ENCODE data around the gene TSC1. TPM values are rescaled to one million over a fixed set of nuclear protein-coding genes. Genes with fewer than 3 reads are reported as not detected.

The TSC1 gene
- total RNA-seq, 4 donors from 2014 or later = 29.7 to 55.3 (median 44.0) TPM

DNA sequence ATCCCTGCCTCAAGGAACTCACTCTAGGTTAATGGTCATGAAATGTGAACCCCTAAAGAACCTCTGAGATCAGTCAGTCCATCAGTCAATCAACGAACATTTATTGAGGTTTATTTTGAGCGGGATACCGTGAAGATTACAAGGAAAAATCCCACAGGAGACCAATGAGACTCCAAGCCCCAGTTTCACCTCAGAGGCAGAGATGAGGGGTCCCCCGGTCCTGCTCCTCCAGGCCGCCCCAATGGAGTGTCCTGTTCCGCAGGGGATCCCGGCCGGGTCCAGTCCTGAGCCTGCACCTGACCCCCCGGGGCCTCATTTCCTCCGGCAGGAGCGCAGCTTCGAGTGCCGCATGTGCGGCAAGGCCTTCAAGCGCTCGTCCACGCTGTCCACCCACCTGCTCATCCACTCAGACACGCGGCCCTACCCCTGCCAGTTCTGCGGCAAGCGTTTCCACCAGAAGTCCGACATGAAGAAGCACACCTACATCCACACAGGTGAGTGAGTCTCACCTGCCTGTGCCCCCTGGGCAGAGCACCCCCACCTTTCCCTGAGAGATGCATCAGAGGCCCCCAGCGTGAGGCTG lies 45.1 kb upstream of the TSC1 start:
- no peaks in the 10 kb centered on the region for H3K27me3 ChIP-seq
- no peak overlapping the region for H3K4me3 ChIP-seq
- H3K9me3 ChIP-seq = no peaks in the 10 kb centered on the region
- H3K36me3 ChIP-seq = no peaks in the 10 kb centered on the region
- H3K27ac ChIP-seq = no peak overlapping the region
- TF ChIP-seq POLR2A (IDR thresholded peaks at IDR 0.05) = no peak
- TF ChIP-seq, protein P1, sequence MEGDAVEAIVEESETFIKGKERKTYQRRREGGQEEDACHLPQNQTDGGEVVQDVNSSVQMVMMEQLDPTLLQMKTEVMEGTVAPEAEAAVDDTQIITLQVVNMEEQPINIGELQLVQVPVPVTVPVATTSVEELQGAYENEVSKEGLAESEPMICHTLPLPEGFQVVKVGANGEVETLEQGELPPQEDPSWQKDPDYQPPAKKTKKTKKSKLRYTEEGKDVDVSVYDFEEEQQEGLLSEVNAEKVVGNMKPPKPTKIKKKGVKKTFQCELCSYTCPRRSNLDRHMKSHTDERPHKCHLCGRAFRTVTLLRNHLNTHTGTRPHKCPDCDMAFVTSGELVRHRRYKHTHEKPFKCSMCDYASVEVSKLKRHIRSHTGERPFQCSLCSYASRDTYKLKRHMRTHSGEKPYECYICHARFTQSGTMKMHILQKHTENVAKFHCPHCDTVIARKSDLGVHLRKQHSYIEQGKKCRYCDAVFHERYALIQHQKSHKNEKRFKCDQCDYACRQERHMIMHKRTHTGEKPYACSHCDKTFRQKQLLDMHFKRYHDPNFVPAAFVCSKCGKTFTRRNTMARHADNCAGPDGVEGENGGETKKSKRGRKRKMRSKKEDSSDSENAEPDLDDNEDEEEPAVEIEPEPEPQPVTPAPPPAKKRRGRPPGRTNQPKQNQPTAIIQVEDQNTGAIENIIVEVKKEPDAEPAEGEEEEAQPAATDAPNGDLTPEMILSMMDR (IDR thresholded peaks at IDR 0.05) = no peak
- DNase-seq = no peak
- intact Hi-C loops (cut with DNase I; ENCODE audit: low total_unique reads) = no loop called here
- H3K4me1 ChIP-seq = no peaks in the 10 kb centered on the region

- intact Hi-C loops (cut with DNase I; ENCODE audit: low total_unique reads) = no loop called here
- no peaks in the 10 kb centered on the region for H3K36me3 ChIP-seq
- no peaks in the 10 kb centered on the region for H3K9me3 ChIP-seq
- no peaks in the 10 kb centered on the region for H3K4me1 ChIP-seq
- TF ChIP-seq, protein P1 (IDR thresholded peaks at IDR 0.05) = no peak
- TF ChIP-seq POLR2A (IDR thresholded peaks at IDR 0.05) = no peak
- no peaks in the 10 kb centered on the region for H3K27me3 ChIP-seq
- no peak for DNase-seq
- no peak overlapping the region for H3K4me3 ChIP-seq
- H3K27ac ChIP-seq = no peak overlapping the region
These were observed 44.5 kb upstream of the TSC1 start for GRCh38 chr9:132989014-132989310.

- DNase-seq = no peak
These were observed 44.0 kb upstream of the TSC1 start for GRCh38 chr9:132988244-132989013.

GRCh38 chr9:132986640-132987620 lies 42.5 kb upstream of the TSC1 start:
- intact Hi-C loops (cut with DNase I; ENCODE audit: low total_unique reads) = no loop called here
- Histone ChIP-seq H3K4me1 (no peaks in the 10 kb centered on the region), H3K9me3 (no peaks in the 10 kb centered on the region), H3K27me3 (no peaks in the 10 kb centered on the region), H3K27ac (no peak overlapping the region), H3K4me3 (no peak overlapping the region), H3K36me3 (no peaks in the 10 kb centered on the region)
- DNase-seq = no peak
- TF ChIP-seq POLR2A (IDR thresholded peaks at IDR 0.05) = no peak
- TF ChIP-seq, protein P1 (IDR thresholded peaks at IDR 0.05) = no peak

More at GRCh38 chr9:132988244-132989013, 44.0 kb upstream of the TSC1 start:
- intact Hi-C loops (cut with DNase I; ENCODE audit: low total_unique reads) = no loop called here
- H3K9me3 ChIP-seq = no peaks in the 10 kb centered on the region
- H3K4me3 ChIP-seq = no peak overlapping the region
- H3K27ac ChIP-seq = no peak overlapping the region
- no peaks in the 10 kb centered on the region for H3K36me3 ChIP-seq
- TF ChIP-seq, protein P1 (IDR thresholded peaks at IDR 0.05) = no peak
- no peak for TF ChIP-seq POLR2A (IDR thresholded peaks at IDR 0.05)
- H3K27me3 ChIP-seq = no peaks in the 10 kb centered on the region
- H3K4me1 ChIP-seq = no peaks in the 10 kb centered on the region

Measured in uterus (tissue), 4 donors.